K562 (cell line): Measurements from ENCODE around the gene RPS10. TPM values are rescaled to one million over a fixed set of nuclear protein-coding genes. Genes with fewer than 3 reads are reported as not detected.
A peak's percentile ranks its signal among the peaks of the same experiment; 100 is the strongest.

Experiments
- BCL6 ChIP-seq: fragments of 250-450 bp; sonication (Bioruptor Pico); IDR thresholded peaks from 2 replicates; pipeline ENCODE4 v1.4.0; 2020
- CBX1 ChIP-seq: sonication (generic); IDR thresholded peaks from 2 replicates; pipeline ENCODE4 v1.6.1; 2016; ENCODE audit warnings: antibody characterized with exemption, low read depth, mild to moderate bottlenecking
- DIDO1 ChIP-seq: fragments of 450-650 bp; IDR thresholded peaks from 2 replicates; pipeline ENCODE4 v1.6.1; 2016; ENCODE audit warnings: low read depth, missing biosample characterization, missing genetic modification characterization
- ESRRB ChIP-seq: fragments of 250-450 bp; sonication (Bioruptor Pico); IDR thresholded peaks from 2 replicates; pipeline ENCODE4 v1.5.0; 2020; ENCODE audit warnings: mild to moderate bottlenecking, moderate library complexity, borderline replicate concordance
- HDAC1 ChIP-seq, 2 experiments: fragments of 450-650 bp; IDR thresholded peaks; 2 replicates each; pipeline ENCODE4 v1.6.1; 2016 to 2017; ENCODE audit warnings: inconsistent platforms in 1 of 2, mild to moderate bottlenecking in 1 of 2, moderate library complexity in 1 of 2
- HNRNPLL ChIP-seq: fragments of 200-400 bp; formaldehyde crosslinking; IDR thresholded peaks from 2 replicates; pipeline ENCODE4 v1.6.1; 2017; ENCODE audit warnings: low read length, low read depth, mild to moderate bottlenecking; ENCODE audit not compliant: poor library complexity, severe bottlenecking
- MED1 ChIP-seq: sonication (generic); formaldehyde crosslinking; IDR thresholded peaks from 2 replicates; pipeline ENCODE4 v1.8.1; 2023; ENCODE audit warnings: missing genetic modification reagents, borderline replicate concordance
- MEIS2 ChIP-seq: fragments of 450-650 bp; IDR thresholded peaks from 2 replicates; pipeline ENCODE4 v1.6.1; 2014; ENCODE audit warnings: mild to moderate bottlenecking; ENCODE audit not compliant: partially characterized antibody
- MTA3 ChIP-seq: fragments of 450-650 bp; formaldehyde crosslinking; IDR thresholded peaks from 2 replicates; pipeline ENCODE4 v1.6.1; 2017; ENCODE audit warnings: mild to moderate bottlenecking, borderline replicate concordance
- NCOA6 ChIP-seq: fragments of 450-650 bp; IDR thresholded peaks from 2 replicates; pipeline ENCODE4 v1.6.1; 2017; ENCODE audit warnings: mild to moderate bottlenecking
- NEUROD1 ChIP-seq: fragments of 150-350 bp; IDR thresholded peaks from 2 replicates; pipeline ENCODE4 v1.6.1; 2014; ENCODE audit warnings: borderline replicate concordance, low read length, low read depth; ENCODE audit not compliant: partially characterized antibody
- OTX1 ChIP-seq: fragments of 450-650 bp; formaldehyde crosslinking; IDR thresholded peaks from 2 replicates; pipeline ENCODE4 v1.4.0; 2022; ENCODE audit warnings: mild to moderate bottlenecking
- PATZ1 ChIP-seq: fragments of 250-450 bp; sonication (Bioruptor Pico); IDR thresholded peaks from 2 replicates; pipeline ENCODE4 v1.5.0; 2020; ENCODE audit warnings: mild to moderate bottlenecking, borderline replicate concordance
- PKNOX1 ChIP-seq: fragments of 450-650 bp; IDR thresholded peaks from 2 replicates; pipeline ENCODE4 v1.6.1; 2016
- PPARD ChIP-seq: fragments of 250-450 bp; sonication (Bioruptor Pico); IDR thresholded peaks from 2 replicates; pipeline ENCODE4 v1.8.0; 2022; ENCODE audit warnings: inconsistent platforms, mild to moderate bottlenecking, moderate library complexity
- RBM14 ChIP-seq: fragments of 200-400 bp; formaldehyde crosslinking; IDR thresholded peaks from 2 replicates; pipeline ENCODE4 v1.6.1; 2018; ENCODE audit warnings: low read depth, mild to moderate bottlenecking, low read length, moderate library complexity, borderline replicate concordance; ENCODE audit not compliant: insufficient read depth
- SNRNP70 ChIP-seq: fragments of 200-400 bp; formaldehyde crosslinking; optimal IDR thresholded peaks from 2 replicates; pipeline ENCODE3; 2017; ENCODE audit warnings: low read depth, low read length
- SOX6 ChIP-seq: fragments of 450-650 bp; IDR thresholded peaks from 2 replicates; pipeline ENCODE4 v1.6.1; 2014; ENCODE audit warnings: mild to moderate bottlenecking
- SRSF1 ChIP-seq: fragments of 200-400 bp; formaldehyde crosslinking; IDR thresholded peaks from 2 replicates; pipeline ENCODE4 v1.6.1; 2017; ENCODE audit warnings: mild to moderate bottlenecking, low read depth, low read length, moderate library complexity
- SRSF7 ChIP-seq: fragments of 200-400 bp; formaldehyde crosslinking; optimal IDR thresholded peaks from 2 replicates; pipeline ENCODE3; 2017; ENCODE audit warnings: mild to moderate bottlenecking, low read depth, low read length
- TAF7 ChIP-seq: fragments of 450-650 bp; IDR thresholded peaks from 2 replicates; pipeline ENCODE4 v1.6.1; 2016; ENCODE audit warnings: missing genetic modification characterization, missing compliant biosample characterization
- TAL1 ChIP-seq: fragments of 450-650 bp; IDR thresholded peaks from 2 replicates; pipeline ENCODE4 v1.6.1; 2016; ENCODE audit warnings: mild to moderate bottlenecking
- TARDBP ChIP-seq: fragments of 450-650 bp; IDR thresholded peaks from 2 replicates; pipeline ENCODE4 v1.6.1; 2016
- U2AF1 ChIP-seq: fragments of 200-400 bp; formaldehyde crosslinking; optimal IDR thresholded peaks from 2 replicates; pipeline ENCODE3; 2017; ENCODE audit warnings: mild to moderate bottlenecking, low read depth, low read length, moderate library complexity
- ZNF224 ChIP-seq: sonication (generic); formaldehyde crosslinking; IDR thresholded peaks from 2 replicates; pipeline ENCODE4 v1.8.0; 2022; ENCODE audit warnings: mild to moderate bottlenecking, missing genetic modification reagents
- ZNF263 ChIP-seq: sonication (generic); formaldehyde crosslinking; IDR thresholded peaks from 2 replicates; pipeline ENCODE4 v1.8.0; 2022; ENCODE audit warnings: mild to moderate bottlenecking, missing genetic modification reagents, borderline replicate concordance
- ZNF282 ChIP-seq: sonication (generic); formaldehyde crosslinking; IDR thresholded peaks from 2 replicates; pipeline ENCODE4 v1.8.1; 2023; ENCODE audit warnings: missing genetic modification reagents
- polyA plus RNA-seq, 8 experiments: library from polyadenylated mRNA; depleted of rRNA in 4 of 8; stranded (reverse) in 5 of 8; unstranded in 3 of 8; fragments of >200 nt; fragmentation: Nextera tagmentation in 2 of 8; fragmentation: Illumina TruSeq in 1 of 8; extraction: Ambion mirVana in 2 of 8; extraction: Trizol in 1 of 8; gene quantifications; 2 replicates each; pipeline versions ENCODE4 v1.2.1 to v1.2.3, GENCODE V29; 2011 to 2014; ENCODE audit warnings: inconsistent platforms in 1 of 8, missing spikeins in 1 of 8
- total RNA-seq, 7 experiments: library from RNA; depleted of rRNA in 6 of 7; stranded (reverse); fragments of >200 nt in 6 of 7; fragmentation: Illumina TruSeq in 2 of 7; extraction: Trizol in 2 of 7; gene quantifications; 2 replicates each; pipeline versions ENCODE4 v1.2.1 to v1.2.3, GENCODE V29; 2011 to 2021; ENCODE audit warnings: low replicate concordance in 1 of 7
- TF ChIP-seq, protein P1 (sequence below): sonication (generic); formaldehyde crosslinking; IDR thresholded peaks from 2 replicates; pipeline ENCODE4 v1.8.0; 2022; ENCODE audit warnings: mild to moderate bottlenecking, low read depth, missing genetic modification reagents

RPS10 gene
- total and polyA plus RNA-seq, 9 of the 15 experiments (the other 6 are each of a cell fraction or from before 2014, with no cell fraction given) = 2,680 to 5,251 (median 3,876) TPM

DNA sequence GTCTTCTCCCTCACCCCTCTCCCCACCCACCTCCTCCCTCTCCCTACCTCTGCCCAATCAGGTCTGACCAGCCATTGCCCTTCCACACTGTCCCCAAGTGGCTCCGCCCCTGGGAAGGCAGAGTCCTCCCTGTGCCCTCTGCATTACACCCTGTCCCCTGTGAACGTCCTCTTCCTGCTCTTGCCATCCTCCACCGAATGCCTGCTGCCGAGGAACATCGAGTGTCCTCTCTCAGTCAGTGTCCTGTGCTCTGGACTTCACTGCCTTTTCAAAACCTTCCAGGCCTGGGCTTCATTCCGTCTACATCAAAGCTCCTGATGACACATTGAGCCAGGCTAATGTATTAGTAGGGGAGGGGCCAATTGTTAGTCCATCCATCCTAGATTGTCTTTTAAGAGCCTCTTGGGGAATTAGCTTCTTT, 36.7 kb upstream of the RPS10 start (continued):
- TF ChIP-seq U2AF1 = no peak
- no peak for TF ChIP-seq PATZ1
- TF ChIP-seq MEIS2 = no peak
- peak; percentile 47 for TF ChIP-seq PKNOX1
- no peak for TF ChIP-seq SRSF1
- TF ChIP-seq TARDBP = no peak
- no peak for TF ChIP-seq NEUROD1
- TF ChIP-seq CBX1 = no peak
- no peak for TF ChIP-seq BCL6 (CRISPR knock-in tag)
- peak in 1 of 2 experiments; percentile 15; a peak in 1 of 4 replicates for TF ChIP-seq HDAC1 (IDR thresholded peaks at IDR 0.05)
- TF ChIP-seq MED1 (CRISPR knock-in tag) = no peak
- no peak for TF ChIP-seq TAL1
- no peak for TF ChIP-seq ZNF282 (CRISPR knock-in tag)
- TF ChIP-seq ZNF263 (CRISPR knock-in tag) = peak; percentile 99
- no peak for TF ChIP-seq RBM14
- TF ChIP-seq ZNF224 = no peak
- TF ChIP-seq SOX6 = no peak
- no peak for TF ChIP-seq SNRNP70
- TF ChIP-seq, protein P1, sequence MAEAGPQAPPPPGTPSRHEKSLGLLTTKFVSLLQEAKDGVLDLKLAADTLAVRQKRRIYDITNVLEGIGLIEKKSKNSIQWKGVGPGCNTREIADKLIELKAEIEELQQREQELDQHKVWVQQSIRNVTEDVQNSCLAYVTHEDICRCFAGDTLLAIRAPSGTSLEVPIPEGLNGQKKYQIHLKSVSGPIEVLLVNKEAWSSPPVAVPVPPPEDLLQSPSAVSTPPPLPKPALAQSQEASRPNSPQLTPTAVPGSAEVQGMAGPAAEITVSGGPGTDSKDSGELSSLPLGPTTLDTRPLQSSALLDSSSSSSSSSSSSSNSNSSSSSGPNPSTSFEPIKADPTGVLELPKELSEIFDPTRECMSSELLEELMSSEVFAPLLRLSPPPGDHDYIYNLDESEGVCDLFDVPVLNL (CRISPR knock-in tag) = no peak
- no peak for TF ChIP-seq PPARD
- no peak for TF ChIP-seq ESRRB
- peak; percentile 63; the same call in 1 of the 2 replicates for TF ChIP-seq MTA3
- TF ChIP-seq DIDO1 (tag) = no peak
- no peak for TF ChIP-seq OTX1 (CRISPR knock-in tag)
- TF ChIP-seq HNRNPLL = no peak
- no peak for TF ChIP-seq SRSF7
- TF ChIP-seq NCOA6 = no peak
- TF ChIP-seq TAF7 (tag) = no peak
